ENCODE results near the gene HES5.

DNA sequence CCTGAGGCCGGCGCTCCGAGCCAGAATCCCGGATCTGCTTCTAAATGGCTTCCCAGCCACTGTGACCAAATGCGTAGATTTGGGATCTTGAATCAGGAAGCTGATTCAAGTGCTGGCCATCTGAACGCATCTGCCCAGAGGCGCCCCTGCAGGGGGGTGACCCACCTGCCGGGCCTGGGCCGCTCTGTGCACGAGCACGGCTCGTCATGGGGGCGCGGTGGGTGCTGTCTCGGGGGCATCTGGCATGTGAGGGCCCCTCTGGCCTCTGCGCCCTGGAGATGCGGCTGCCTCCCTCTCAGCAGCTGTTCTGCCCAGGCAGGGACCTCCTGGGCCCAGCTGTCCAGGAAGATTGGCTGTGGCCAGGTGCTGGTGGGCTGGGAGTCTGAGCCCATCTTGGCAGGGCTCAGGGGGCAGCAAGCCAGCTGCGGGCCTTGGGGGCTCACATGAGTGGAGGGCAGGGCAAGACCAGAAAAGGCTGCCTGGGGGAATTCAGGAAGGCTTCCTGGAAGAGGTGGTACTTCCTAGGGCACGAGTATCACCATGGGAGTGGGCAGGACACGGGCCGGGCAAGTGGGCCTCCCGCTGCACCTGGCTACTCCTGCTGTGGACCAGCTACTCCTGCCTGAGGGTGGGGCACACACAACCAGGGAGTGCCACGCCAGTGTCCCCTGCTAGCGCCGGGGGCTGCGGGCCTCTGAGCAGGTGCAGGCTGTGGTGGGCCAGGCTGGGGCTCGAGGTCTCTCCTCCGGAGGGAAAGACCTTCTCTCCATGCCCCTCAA lies 28.8 kb downstream of the HES5 start:
- TF ChIP-seq, protein P1, sequence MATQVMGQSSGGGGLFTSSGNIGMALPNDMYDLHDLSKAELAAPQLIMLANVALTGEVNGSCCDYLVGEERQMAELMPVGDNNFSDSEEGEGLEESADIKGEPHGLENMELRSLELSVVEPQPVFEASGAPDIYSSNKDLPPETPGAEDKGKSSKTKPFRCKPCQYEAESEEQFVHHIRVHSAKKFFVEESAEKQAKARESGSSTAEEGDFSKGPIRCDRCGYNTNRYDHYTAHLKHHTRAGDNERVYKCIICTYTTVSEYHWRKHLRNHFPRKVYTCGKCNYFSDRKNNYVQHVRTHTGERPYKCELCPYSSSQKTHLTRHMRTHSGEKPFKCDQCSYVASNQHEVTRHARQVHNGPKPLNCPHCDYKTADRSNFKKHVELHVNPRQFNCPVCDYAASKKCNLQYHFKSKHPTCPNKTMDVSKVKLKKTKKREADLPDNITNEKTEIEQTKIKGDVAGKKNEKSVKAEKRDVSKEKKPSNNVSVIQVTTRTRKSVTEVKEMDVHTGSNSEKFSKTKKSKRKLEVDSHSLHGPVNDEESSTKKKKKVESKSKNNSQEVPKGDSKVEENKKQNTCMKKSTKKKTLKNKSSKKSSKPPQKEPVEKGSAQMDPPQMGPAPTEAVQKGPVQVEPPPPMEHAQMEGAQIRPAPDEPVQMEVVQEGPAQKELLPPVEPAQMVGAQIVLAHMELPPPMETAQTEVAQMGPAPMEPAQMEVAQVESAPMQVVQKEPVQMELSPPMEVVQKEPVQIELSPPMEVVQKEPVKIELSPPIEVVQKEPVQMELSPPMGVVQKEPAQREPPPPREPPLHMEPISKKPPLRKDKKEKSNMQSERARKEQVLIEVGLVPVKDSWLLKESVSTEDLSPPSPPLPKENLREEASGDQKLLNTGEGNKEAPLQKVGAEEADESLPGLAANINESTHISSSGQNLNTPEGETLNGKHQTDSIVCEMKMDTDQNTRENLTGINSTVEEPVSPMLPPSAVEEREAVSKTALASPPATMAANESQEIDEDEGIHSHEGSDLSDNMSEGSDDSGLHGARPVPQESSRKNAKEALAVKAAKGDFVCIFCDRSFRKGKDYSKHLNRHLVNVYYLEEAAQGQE (IDR thresholded peaks at IDR 0.05; ENCODE audit: borderline replicate concordance in 1 of 2, low read depth in 1 of 2, low read length in 2 of 2): no peak
- TF ChIP-seq, protein P2, sequence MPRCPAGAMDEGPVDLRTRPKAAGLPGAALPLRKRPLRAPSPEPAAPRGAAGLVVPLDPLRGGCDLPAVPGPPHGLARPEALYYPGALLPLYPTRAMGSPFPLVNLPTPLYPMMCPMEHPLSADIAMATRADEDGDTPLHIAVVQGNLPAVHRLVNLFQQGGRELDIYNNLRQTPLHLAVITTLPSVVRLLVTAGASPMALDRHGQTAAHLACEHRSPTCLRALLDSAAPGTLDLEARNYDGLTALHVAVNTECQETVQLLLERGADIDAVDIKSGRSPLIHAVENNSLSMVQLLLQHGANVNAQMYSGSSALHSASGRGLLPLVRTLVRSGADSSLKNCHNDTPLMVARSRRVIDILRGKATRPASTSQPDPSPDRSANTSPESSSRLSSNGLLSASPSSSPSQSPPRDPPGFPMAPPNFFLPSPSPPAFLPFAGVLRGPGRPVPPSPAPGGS (CRISPR knock-in tag; IDR thresholded peaks at IDR 0.05): no peak

All from HepG2 (cell line).